ENCODE results near the gene CHSY3.

The CHSY3 gene

GRCh38 chr5:129915415-129915814 is 11.2 kb downstream of the CHSY3 start:
- TF ChIP-seq CTCF (IDR thresholded peaks at IDR 0.05; ENCODE audit: extremely low read depth, missing control alignments) = no peak
- no peak for DNase-seq (ENCODE audit: low spot score)

- TF ChIP-seq CTCF (IDR thresholded peaks at IDR 0.05; ENCODE audit: extremely low read depth, missing control alignments) = no peak
Measured at GRCh38 chr5:129917224-129917623, 13.0 kb downstream of the CHSY3 start.

DNA sequence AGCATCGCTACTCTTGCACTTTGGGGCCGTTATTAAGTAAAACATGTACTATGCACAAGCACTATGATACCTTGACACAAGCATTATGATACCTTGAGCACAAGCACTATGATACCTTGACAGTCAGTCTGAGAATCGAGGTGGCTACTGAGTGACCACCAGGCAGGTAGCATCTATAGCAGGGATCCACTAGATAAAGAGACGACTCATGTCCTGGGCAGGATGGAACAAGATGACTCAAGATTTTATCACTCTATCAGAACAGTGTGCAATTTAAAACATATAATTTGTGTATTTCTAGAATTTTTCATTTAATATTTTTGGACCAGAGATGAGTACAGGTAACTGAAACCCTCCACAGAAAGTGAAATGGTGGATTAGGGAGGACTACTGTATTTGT is 16.9 kb downstream of the CHSY3 start:
- no peak for DNase-seq (ENCODE audit: low spot score)

More at GRCh38 chr5:129917224-129917623, 13.0 kb downstream of the CHSY3 start:
- no peak for DNase-seq (ENCODE audit: low spot score)

GRCh38 chr5:129930221-129930620 is 26.0 kb downstream of the CHSY3 start:
- TF ChIP-seq CTCF (IDR thresholded peaks at IDR 0.05; ENCODE audit: extremely low read depth, missing control alignments) = no peak

More for the DNA sequence above, 16.9 kb downstream of the CHSY3 start:
- TF ChIP-seq CTCF (IDR thresholded peaks at IDR 0.05; ENCODE audit: extremely low read depth, missing control alignments) = no peak

DNA sequence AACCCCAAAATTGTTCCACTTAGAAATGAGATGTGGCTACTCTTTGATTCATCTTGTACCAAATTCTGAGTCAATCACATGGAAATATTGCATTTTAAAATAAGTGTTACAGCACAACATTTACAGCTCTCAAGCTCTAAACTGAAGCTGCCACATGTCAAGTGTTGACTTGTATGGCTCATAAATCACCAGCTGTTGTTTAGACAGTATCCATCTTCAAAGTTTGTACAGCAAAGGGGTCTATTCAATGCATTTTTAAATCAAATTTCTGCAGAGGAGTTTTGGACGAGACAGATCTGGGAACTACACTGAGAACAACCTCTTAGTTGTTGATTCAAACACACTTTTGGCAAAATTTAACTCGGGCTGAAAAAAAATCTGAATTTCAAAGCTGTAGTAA is 31.4 kb downstream of the CHSY3 start:
- no peak for TF ChIP-seq CTCF (IDR thresholded peaks at IDR 0.05; ENCODE audit: extremely low read depth, missing control alignments)
- no peak for DNase-seq (ENCODE audit: low spot score)

More at GRCh38 chr5:129930221-129930620, 26.0 kb downstream of the CHSY3 start:
- no peak for DNase-seq (ENCODE audit: low spot score)

GRCh38 chr5:129938077-129938476 is 33.8 kb downstream of the CHSY3 start:
- DNase-seq (ENCODE audit: low spot score) = no peak
- TF ChIP-seq CTCF (IDR thresholded peaks at IDR 0.05; ENCODE audit: extremely low read depth, missing control alignments) = no peak

DNA sequence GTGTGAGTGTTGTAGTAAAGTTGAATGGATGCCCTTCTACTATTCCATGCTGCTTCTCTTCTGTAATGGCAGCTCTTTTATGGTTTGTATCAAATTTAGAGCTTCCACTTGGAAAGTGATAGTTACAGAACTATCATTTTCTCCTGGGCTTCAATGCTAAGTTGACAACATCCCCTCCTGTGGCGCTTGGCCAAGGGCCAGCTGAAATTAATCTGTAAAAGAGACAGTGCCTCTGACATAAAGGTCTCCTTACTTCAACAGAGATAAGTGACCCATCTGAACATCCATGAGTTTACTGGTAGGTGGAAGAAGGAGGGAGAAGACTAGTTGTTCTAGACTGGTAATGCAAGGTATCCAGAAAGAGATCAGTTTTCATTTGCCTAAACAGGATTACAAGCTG is 39.7 kb downstream of the CHSY3 start:
- no peak for TF ChIP-seq CTCF (IDR thresholded peaks at IDR 0.05; ENCODE audit: extremely low read depth, missing control alignments)
- DNase-seq (ENCODE audit: low spot score) = no peak
